Measurements from ENCODE around the gene ANXA2R. TPM values are rescaled to one million over a fixed set of nuclear protein-coding genes. Genes with fewer than 3 reads are reported as not detected.

The ANXA2R gene
- total RNA-seq, 1 experiment from 2014 or later: 6.2 TPM

DNA sequence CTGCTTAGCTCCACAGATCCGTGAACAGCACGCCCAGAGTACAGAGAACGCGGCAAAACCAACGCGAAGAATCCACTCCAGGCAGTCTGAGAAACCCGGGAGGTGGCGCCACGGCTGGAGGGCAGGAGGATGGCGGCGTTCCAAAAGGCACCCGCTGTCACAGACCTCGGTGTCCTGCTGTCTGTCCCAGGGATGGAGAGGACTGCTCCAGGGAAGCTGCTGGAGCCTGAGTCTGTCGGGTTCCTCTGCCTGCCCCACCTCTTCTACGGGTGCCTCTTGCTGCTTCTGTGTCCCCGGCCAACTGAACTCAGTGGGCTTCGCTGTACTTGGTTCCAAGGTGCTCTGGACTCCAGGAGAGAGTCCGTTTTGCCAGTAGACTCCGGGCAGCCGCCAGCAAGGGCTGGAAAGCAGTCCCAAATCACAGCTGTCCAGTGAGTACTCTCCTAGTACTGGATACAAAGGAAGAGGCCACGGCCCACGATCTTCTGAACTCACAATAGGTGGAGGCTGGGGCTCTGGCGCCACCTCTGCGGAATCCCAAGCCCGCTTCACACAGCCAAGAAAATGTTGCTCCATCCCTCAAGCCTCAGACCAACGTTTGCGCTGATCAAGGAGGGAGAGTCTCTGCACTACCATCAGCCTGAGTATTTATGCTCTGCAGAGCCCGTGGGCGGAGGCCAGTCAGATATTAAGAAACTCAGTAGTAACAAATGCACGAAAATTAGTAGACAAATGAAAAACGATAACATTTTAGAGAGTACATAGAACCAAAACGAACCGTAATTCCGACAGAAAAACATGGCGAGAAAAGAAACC lies 440 bp downstream of the ANXA2R start:
- CTCF ChIA-PET: interaction anchor here (1.0 to 2.1 kb wide), 2 partner anchors 41 to 128 kb away, joined by 4 to 5 read pairs; no protein-coding TSS in a partner anchor

DNA sequence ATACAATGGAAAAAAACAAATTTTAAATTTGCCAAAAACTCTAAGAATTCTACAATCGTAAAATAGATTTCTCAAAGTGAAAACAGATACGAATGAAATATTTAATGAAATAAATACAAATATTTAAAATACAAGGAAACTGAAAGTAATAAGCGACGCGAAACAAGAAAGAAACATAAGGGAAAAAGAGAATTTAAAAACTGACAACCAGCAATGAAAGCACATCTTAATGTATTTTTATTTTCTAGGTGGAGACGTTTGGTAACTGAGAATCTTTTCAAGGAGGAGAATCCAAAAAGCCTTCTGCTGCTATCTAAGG lies 1.0 kb downstream of the ANXA2R start:
- POLR2A ChIA-PET: interaction anchor here (1.1 to 1.9 kb wide), 2 partner anchors 20 to 127 kb away, joined by 4 to 6 read pairs; no protein-coding TSS in a partner anchor
- peak overlapping the region; percentile 58 to 77 for H3K4me3 ChIP-seq (ENCODE audit: low read depth in 2 of 2, low read length in 2 of 2)
- DNase-seq (ENCODE audit: low read depth, low spot score) (no peak), ATAC-seq (no peak)
- H3K36me3 ChIP-seq (ENCODE audit: control insufficient read depth, insufficient read depth, low read length): 0 out of 2 replicates have a peak, but pooled peaks cover 2% of the 10 kb centered on the region
- BruUV-seq (replicated peaks): no TSS peak
- in situ Hi-C loops (cut with HindIII; ENCODE audit: low pct_unique_long_range_greater_than_20kb, low sequenced_read_pairs): no loop called here
- CTCF ChIA-PET: interaction anchor here (1.0 to 2.1 kb wide), 2 partner anchors 40 to 127 kb away, joined by 4 to 5 read pairs; no protein-coding TSS in a partner anchor
- intact Hi-C loops (cut with micrococcal nuclease; ENCODE audit: unreplicated experiment): no loop called here
- no peaks in the 10 kb centered on the region for H3K9me3 ChIP-seq (ENCODE audit: control insufficient read depth, insufficient read depth, low read depth, low read length)
- H3K27me3 ChIP-seq (ENCODE audit: control insufficient read depth, insufficient read depth, low read length): no peaks in the 10 kb centered on the region
- peaks cover 18% of the 10 kb centered on the region for H3K4me1 ChIP-seq (ENCODE audit: control insufficient read depth, insufficient read depth, low read length)
- H3K27ac ChIP-seq (ENCODE audit: low read length): peak overlapping the region; percentile 99
- TF ChIP-seq POLR2AphosphoS5 (IDR thresholded peaks at IDR 0.05; ENCODE audit: low read depth, low read length) (no peak), SIN3A (IDR thresholded peaks at IDR 0.05; ENCODE audit: borderline replicate concordance, insufficient read depth, low read depth, low read length) (no peak), TCF7L2 (IDR thresholded peaks at IDR 0.05; ENCODE audit: low read depth, low read length) (no peak)
- TF ChIP-seq, protein P1, sequence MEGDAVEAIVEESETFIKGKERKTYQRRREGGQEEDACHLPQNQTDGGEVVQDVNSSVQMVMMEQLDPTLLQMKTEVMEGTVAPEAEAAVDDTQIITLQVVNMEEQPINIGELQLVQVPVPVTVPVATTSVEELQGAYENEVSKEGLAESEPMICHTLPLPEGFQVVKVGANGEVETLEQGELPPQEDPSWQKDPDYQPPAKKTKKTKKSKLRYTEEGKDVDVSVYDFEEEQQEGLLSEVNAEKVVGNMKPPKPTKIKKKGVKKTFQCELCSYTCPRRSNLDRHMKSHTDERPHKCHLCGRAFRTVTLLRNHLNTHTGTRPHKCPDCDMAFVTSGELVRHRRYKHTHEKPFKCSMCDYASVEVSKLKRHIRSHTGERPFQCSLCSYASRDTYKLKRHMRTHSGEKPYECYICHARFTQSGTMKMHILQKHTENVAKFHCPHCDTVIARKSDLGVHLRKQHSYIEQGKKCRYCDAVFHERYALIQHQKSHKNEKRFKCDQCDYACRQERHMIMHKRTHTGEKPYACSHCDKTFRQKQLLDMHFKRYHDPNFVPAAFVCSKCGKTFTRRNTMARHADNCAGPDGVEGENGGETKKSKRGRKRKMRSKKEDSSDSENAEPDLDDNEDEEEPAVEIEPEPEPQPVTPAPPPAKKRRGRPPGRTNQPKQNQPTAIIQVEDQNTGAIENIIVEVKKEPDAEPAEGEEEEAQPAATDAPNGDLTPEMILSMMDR (IDR thresholded peaks at IDR 0.05): no peak
- TF ChIP-seq, protein P2, sequence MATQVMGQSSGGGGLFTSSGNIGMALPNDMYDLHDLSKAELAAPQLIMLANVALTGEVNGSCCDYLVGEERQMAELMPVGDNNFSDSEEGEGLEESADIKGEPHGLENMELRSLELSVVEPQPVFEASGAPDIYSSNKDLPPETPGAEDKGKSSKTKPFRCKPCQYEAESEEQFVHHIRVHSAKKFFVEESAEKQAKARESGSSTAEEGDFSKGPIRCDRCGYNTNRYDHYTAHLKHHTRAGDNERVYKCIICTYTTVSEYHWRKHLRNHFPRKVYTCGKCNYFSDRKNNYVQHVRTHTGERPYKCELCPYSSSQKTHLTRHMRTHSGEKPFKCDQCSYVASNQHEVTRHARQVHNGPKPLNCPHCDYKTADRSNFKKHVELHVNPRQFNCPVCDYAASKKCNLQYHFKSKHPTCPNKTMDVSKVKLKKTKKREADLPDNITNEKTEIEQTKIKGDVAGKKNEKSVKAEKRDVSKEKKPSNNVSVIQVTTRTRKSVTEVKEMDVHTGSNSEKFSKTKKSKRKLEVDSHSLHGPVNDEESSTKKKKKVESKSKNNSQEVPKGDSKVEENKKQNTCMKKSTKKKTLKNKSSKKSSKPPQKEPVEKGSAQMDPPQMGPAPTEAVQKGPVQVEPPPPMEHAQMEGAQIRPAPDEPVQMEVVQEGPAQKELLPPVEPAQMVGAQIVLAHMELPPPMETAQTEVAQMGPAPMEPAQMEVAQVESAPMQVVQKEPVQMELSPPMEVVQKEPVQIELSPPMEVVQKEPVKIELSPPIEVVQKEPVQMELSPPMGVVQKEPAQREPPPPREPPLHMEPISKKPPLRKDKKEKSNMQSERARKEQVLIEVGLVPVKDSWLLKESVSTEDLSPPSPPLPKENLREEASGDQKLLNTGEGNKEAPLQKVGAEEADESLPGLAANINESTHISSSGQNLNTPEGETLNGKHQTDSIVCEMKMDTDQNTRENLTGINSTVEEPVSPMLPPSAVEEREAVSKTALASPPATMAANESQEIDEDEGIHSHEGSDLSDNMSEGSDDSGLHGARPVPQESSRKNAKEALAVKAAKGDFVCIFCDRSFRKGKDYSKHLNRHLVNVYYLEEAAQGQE (IDR thresholded peaks at IDR 0.05; ENCODE audit: insufficient read depth in 1 of 2, low read depth in 2 of 2, low read length in 1 of 2): no peak

More for the DNA sequence above, 440 bp downstream of the ANXA2R start:
- Histone ChIP-seq H3K9me3 (ENCODE audit: control insufficient read depth, insufficient read depth, low read depth, low read length) (no peaks in the 10 kb centered on the region), H3K36me3 (ENCODE audit: control insufficient read depth, insufficient read depth, low read length) (0 out of 2 replicates have a peak, but pooled peaks cover 2% of the 10 kb centered on the region), H3K4me1 (ENCODE audit: control insufficient read depth, insufficient read depth, low read length) (peaks cover 18% of the 10 kb centered on the region), H3K27me3 (ENCODE audit: control insufficient read depth, insufficient read depth, low read length) (no peaks in the 10 kb centered on the region), H3K27ac (ENCODE audit: low read length) (peak overlapping the region; percentile 99), H3K4me3 (ENCODE audit: low read depth in 2 of 2, low read length in 2 of 2) (peak overlapping the region; percentile 58 to 77)
- intact Hi-C loops (cut with micrococcal nuclease; ENCODE audit: unreplicated experiment) (loop anchor here (10.0 kb wide), 1 partner anchor 125 kb away; no protein-coding TSS in a partner anchor), in situ Hi-C loops (cut with HindIII; ENCODE audit: low pct_unique_long_range_greater_than_20kb, low sequenced_read_pairs) (no loop called here)
- TF ChIP-seq SIN3A (IDR thresholded peaks at IDR 0.05; ENCODE audit: borderline replicate concordance, insufficient read depth, low read depth, low read length) (peak; percentile 80; the same call in 1 of the 2 replicates), TCF7L2 (IDR thresholded peaks at IDR 0.05; ENCODE audit: low read depth, low read length) (no peak), POLR2AphosphoS5 (IDR thresholded peaks at IDR 0.05; ENCODE audit: low read depth, low read length) (no peak; the same call in 1 of the 2 replicates)
- TF ChIP-seq, protein P1 (IDR thresholded peaks at IDR 0.05): no peak
- TF ChIP-seq, protein P2 (IDR thresholded peaks at IDR 0.05; ENCODE audit: insufficient read depth in 1 of 2, low read depth in 2 of 2, low read length in 1 of 2): no peak
- ATAC-seq (peak; percentile 54), DNase-seq (ENCODE audit: low read depth, low spot score) (peak; percentile 79)
- no TSS peak for BruUV-seq (replicated peaks)
- POLR2A ChIA-PET: interaction anchor here (1.1 to 1.9 kb wide), 2 partner anchors 20 to 128 kb away, joined by 4 to 6 read pairs; no protein-coding TSS in a partner anchor

All from Panc1 (cell line).